GM18505 (cell line): Measurements from ENCODE around the gene MAD1L1.

Source experiments
- ATAC-seq: cut with Tn5 transposase; IDR thresholded peaks from one replicate; pipeline ENCODE4 v1.9.1; 2021; ENCODE audit not compliant: unreplicated experiment
- POLR2A ChIP-seq: IDR thresholded peaks from 4 replicates; pipeline ENCODE4 v1.6.1; 2011; ENCODE audit warnings: borderline replicate concordance; ENCODE audit not compliant: insufficient read depth, insufficient read length; ENCODE audit errors: extremely low read depth

Gene MAD1L1

DNA sequence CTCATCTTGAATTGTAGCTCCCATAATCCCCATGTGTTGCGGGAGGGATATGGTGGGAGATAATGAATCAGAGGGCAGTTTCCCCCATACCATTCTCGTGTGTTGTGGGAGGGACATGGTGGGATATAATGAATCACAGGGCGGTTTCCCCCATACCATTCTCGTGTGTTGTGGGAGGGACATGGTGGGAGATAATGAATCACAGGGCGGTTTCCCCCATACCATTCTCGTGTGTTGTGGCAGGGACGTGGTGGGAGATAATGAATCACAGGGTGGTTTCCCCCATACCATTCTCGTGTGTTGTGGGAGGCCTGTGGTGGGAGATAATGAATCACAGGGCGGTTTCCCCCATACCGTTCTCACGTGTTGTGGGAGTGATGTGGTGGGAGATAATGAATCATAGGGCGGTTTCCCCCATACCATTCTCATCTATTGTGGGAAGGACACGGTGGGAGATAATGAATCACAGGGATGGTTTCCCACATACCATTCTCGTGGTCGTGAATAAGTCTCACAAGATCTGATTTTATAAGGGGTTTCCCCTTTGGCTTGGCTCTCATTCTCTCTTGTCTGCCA, 271.0 kb downstream of the MAD1L1 start:
- no peak for ATAC-seq
- no peak for TF ChIP-seq POLR2A

DNA sequence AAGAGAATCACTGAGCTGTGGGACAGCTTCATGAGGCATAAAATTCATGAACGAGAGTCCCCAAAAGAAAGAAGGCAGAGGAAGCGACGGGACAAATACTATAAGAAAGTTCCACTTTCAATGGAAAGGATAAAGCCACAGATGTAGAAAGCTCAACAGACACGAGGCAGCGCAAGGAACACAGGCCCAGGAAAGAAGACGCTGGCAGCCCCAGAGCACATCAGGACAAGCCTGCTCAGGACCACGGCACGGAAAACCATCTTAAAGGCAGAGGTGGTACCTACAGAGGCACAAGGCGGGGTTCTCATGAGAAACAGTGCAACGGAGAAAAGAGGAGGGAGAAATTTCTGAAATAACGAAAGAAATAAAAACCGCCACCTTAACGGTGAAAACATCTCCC, 273.4 kb downstream of the MAD1L1 start:
- TF ChIP-seq POLR2A: no peak
- ATAC-seq: no peak

DNA sequence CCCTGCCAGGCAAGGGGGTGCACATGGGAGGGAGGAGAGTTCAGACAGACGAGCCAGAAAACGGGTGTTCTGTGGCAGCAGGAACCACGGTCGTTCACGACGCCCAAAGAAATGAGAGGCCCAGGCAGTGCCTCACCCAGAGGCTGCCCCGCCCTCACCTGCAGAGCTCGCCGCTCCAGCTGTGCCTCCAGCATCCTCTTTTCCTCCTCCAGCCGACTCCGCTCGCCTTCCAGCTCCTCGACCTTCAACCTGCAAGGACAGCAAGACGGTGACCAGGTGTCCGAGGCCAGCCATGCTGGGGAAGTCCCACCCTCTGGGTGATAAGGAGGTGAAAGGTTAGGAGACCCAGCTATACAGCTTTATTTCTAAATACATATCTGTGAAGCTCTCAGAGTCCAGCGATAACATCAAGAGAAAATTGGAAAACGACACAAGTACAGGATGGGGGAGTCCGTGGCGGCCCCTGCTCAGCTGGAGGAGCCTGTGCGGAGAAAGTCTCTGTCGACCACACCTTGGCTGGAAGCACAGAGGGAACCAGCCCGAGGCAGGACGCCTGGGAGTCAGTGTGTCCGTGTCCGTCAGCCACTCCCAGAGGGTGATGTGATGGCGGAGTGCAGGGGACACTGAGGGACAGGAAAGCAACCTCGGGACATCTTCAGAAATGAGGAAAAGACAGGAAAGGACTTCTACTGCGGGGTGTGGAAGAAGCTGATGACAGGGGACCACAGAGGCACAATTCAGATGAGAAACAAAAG, 275.1 kb downstream of the MAD1L1 start:
- ATAC-seq: no peak
- TF ChIP-seq POLR2A: no peak

DNA sequence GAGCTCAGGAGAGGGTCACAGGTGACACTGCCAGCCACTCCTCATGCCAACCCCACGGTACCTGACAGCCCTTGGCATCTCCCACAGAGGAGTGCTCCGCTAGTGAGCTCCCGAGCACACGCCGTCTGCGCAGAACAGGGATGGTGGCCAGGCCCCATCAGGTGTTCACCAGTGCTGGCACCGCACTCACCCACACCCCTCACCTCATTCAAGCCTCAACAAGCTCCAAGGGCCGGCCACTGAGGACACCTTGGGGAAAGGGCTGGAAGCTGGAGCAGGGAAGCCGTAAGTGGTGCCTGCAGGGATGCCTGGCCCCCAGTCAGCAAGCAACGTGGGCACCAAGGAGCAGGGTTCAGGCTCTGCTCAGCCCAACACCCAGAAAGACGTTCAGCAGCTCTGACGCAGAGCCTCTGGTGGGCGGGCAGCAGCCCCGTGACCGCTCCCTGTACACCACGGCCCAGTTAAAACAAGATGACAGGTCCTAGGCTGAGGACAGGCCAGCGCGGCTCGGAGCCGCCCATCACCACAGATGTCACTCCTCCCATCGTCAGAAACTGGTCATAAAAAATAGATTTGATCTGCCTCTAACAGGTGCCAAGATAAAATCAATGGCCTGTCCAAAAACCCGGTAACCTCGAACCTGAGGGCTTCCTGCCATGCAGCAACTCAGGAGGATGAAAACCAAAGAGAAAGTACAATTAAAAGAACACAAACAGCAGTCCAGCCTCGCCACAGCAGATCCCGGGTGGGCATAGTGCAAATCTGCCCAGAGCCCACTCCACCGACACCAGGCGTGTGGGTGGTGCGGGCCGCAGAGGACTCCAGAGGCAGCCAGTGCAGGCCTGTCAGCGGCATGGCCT, 275.9 kb downstream of the MAD1L1 start:
- no peak for ATAC-seq
- TF ChIP-seq POLR2A: no peak

DNA sequence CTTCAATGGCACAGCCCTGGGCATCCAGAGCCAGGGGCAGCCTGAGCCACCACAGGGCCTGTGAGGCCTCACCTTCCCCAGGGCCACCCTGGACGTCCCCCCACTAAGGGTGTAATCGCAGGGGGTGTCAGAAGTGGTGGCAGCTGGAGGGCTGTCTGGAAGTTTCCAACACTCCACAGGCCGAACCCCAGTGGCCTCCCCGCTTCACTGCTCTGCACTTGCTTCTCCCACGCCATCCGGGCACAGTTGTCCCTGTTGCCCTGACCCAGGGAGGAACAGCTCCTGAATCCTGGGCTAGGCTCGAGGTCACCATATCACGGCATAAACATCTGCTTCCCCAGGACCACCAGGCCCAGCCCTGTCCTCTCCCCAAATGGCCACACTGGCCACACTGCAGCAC, 276.6 kb downstream of the MAD1L1 start:
- TF ChIP-seq POLR2A: no peak
- ATAC-seq: no peak

GRCh38 chr7:1954366-1955004, 278.3 kb downstream of the MAD1L1 start:
- no peak for TF ChIP-seq POLR2A
- no peak for ATAC-seq

DNA sequence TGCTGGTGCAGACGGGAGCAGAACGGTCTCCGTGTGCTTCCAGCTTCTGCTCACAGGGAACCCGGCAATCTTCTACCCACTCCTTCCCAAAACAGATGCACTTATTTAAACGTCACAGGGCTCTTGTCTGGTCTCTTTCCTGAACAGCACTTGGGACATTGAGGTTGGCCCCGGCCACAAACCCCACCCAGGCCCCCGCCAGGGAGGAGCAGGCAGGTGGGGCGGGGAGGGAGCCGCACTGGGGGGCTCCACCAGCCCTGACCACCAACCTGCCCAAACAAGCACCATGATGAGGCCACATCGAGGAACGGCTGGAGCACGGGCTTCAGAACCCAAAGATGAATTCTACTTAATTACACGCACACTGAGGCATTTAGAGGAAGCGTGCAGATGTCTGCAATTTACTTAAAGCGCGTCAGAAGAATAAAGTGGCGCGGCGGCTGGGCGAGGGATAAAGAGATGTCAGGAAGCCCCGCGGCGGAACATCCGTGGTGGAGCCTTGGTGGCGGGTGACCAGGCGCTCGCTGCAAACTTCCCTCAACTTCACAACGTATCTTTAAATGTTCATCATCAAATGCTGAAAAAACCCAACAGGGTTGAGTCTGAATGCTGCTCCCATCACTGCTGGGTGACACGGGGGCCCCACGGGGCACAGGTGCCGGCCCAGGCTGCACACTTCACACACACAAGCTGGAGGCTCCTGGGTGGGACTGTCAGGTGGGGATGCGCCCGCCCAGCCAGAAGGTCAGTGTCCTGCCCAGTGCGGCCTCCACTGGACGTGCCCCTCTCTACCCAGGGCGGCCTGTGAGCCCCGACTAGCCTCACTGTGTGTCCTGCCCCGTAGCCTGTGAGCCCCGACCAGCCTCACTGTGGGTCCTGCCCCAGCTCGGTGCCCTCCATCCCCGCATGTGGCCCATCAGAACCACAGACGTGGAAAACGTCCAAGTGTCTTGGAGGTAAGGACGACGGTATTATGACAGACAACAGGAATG, 279.2 kb downstream of the MAD1L1 start:
- no peak for TF ChIP-seq POLR2A
- no peak for ATAC-seq

GRCh38 chr7:1952781-1953180, 280.0 kb downstream of the MAD1L1 start:
- ATAC-seq: no peak
- TF ChIP-seq POLR2A: no peak

DNA sequence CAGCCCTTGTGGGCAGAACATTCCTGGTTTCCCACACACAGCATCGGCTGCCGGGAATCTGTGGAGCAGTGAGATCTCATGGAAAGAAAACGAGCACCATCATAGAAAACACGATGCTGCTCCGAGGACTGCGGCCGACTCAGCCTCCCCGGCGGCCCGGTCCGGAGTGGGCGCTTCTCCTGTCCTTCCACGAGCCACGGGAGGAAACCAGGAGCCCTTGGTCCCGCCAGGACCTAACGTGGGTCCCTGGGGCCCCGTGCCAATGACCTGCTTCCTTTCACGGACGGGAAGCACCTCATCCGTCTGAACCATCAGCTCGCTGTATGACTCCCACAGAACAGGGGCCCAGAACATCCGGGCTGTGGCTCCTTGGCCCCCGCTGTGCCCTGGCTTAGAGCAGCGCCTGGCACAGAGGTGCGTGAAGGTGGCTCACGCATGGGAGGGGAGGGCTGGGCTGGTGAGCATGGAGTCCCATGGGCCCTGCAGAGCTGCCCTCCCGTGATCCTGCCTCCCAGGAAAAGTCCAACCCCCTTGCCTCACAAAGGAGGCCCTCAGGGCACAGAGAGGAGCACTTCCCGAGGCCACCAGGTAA, 280.5 kb downstream of the MAD1L1 start:
- ATAC-seq: no peak
- TF ChIP-seq POLR2A: no peak

DNA sequence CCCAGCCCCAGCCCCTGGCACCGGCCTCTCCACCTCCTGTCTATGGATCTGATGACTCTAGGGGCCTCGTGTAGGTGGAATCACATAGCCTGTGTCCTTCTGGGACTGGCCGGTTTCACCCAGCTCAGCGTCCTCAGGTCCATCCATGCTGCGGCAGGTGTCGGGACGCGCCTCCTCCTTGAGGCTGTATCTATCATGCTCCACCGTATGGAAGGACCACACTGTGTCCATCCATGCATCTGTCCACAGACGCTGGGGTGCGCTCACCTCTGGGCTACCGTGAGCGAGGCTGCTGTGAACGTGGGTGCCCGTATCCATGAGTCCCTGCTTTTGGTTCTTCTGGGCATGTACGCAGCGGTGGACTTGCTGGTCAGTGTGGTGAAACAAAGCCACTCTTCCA, 281.1 kb downstream of the MAD1L1 start:
- ATAC-seq: no peak
- no peak for TF ChIP-seq POLR2A

GRCh38 chr7:1951159-1951536, 281.6 kb downstream of the MAD1L1 start:
- no peak for TF ChIP-seq POLR2A
- no peak for ATAC-seq
